Measurements from ENCODE around the gene LIG1. TPM values are rescaled to one million over a fixed set of nuclear protein-coding genes. Genes with fewer than 3 reads are reported as not detected.

Gene LIG1
- total RNA-seq, 1 experiment from 2014 or later = 115 TPM

DNA sequence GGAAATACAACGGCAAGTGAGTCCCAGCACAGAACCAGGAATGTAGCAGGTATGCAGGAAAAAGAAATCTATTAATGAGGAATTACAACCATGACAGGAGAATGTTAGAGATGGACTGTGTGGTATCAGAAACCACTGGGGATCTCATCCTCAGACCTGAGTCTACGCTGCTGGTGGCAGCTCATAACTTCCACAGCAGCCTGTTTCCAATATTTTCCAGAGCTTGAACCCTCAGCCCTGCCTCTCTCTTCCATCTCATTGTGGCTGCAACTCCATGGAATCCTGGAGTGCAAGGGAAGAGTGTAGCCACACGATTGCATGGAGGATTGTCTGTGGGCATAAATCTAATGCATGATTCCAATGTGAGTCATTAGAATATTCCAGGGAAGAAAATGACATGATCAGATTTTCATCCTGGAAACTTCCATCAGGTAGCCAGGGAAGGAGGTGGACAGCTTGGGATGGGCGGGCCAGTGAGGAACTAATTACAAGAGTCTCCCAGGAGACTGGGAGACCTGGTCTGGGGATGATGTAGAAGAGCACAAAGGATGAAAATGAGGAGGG, 74.5 kb downstream of the LIG1 start:
- no peaks in the 10 kb centered on the region for H3K4me1 ChIP-seq (ENCODE audit: insufficient read depth, low read length)
- Mint-ChIP-seq H3K4me1 (peaks cover 4% of the 10 kb centered on the region in 2 experiments; a peak in 1 of 4 replicates), H3K27me3 (ENCODE audit: low read depth) (peaks cover 16% of the 10 kb centered on the region), H3K9me3 (0 out of 5 replicates have a peak, but pooled peaks cover 0 to 2% of the 10 kb centered on the region in 2 experiments), H3K36me3 (ENCODE audit: insufficient read depth in 1 of 3, low read depth in 3 of 3) (no peaks in the 10 kb centered on the region; a peak in 1 of 7 replicates), H3K27ac (no peak overlapping the region), H3K4me3 (no peak overlapping the region)
- H2BK15ac ChIP-seq (ENCODE audit: low read depth, low read length) = no peak overlapping the region
- H3K56ac ChIP-seq (ENCODE audit: insufficient read length, low read depth, low read length) = no peak overlapping the region
- H3T11ph ChIP-seq (ENCODE audit: low read length) = no peak overlapping the region
- no CpG with 5 or more reads among the region's 4 CpGs for WGBS (ENCODE audit: extremely low coverage, insufficient read length, low lambda C conversion rate)
- no peak overlapping the region for H2AFZ ChIP-seq (ENCODE audit: low read length)
- H3K18ac ChIP-seq (ENCODE audit: insufficient read length, low read depth, low read length) = peak overlapping the region; percentile 22
- no peak overlapping the region for H2AK5ac ChIP-seq (ENCODE audit: insufficient read length, low read length)
- no peak overlapping the region for H4K5ac ChIP-seq (ENCODE audit: insufficient read length, low read depth, low read length)
- H3K27ac ChIP-seq (ENCODE audit: insufficient read length, low read depth, low read length) = no peak overlapping the region
- H3K4ac ChIP-seq (ENCODE audit: low read depth, low read length) = no peak overlapping the region
- no peak overlapping the region for H3K14ac ChIP-seq (ENCODE audit: insufficient read depth, low read length)
- H3K23ac ChIP-seq (ENCODE audit: insufficient read length, low read depth, low read length) = no peak overlapping the region
- DNase-seq = no peak
- H2BK120ac ChIP-seq (ENCODE audit: low read depth, low read length, poor library complexity, severe bottlenecking) = no peak overlapping the region
- H3K79me1 ChIP-seq (ENCODE audit: insufficient read depth, low read depth, low read length, poor library complexity, severe bottlenecking) = no peaks in the 10 kb centered on the region
- H3K79me2 ChIP-seq (ENCODE audit: insufficient read depth, low read length) = no peaks in the 10 kb centered on the region
- TF ChIP-seq, protein P1, sequence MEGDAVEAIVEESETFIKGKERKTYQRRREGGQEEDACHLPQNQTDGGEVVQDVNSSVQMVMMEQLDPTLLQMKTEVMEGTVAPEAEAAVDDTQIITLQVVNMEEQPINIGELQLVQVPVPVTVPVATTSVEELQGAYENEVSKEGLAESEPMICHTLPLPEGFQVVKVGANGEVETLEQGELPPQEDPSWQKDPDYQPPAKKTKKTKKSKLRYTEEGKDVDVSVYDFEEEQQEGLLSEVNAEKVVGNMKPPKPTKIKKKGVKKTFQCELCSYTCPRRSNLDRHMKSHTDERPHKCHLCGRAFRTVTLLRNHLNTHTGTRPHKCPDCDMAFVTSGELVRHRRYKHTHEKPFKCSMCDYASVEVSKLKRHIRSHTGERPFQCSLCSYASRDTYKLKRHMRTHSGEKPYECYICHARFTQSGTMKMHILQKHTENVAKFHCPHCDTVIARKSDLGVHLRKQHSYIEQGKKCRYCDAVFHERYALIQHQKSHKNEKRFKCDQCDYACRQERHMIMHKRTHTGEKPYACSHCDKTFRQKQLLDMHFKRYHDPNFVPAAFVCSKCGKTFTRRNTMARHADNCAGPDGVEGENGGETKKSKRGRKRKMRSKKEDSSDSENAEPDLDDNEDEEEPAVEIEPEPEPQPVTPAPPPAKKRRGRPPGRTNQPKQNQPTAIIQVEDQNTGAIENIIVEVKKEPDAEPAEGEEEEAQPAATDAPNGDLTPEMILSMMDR (conservative IDR thresholded peaks at IDR 0.05) = no peak
- no peak overlapping the region for H2BK20ac ChIP-seq (ENCODE audit: low read depth, low read length, poor library complexity, severe bottlenecking)
- no peaks in the 10 kb centered on the region for H3K9me3 ChIP-seq (ENCODE audit: control insufficient read depth, low read depth, low read length)
- no peaks in the 10 kb centered on the region for H3K23me2 ChIP-seq (ENCODE audit: insufficient read length, low read depth, low read length, poor library complexity, severe bottlenecking)
- H4K8ac ChIP-seq (replicated peaks; ENCODE audit: insufficient read length, low read depth, low read length) = no peak overlapping the region
- H4K91ac ChIP-seq (ENCODE audit: insufficient read length, low read depth, low read length) = no peak overlapping the region
- H3K9ac ChIP-seq (ENCODE audit: extremely low read depth, insufficient read length, low read length) = no peak overlapping the region
- no peak overlapping the region for H2BK12ac ChIP-seq (ENCODE audit: insufficient read length, low read depth, low read length)
- H3K27me3 ChIP-seq (ENCODE audit: insufficient read depth, low read length) = no peaks in the 10 kb centered on the region
- H3K4me2 ChIP-seq (ENCODE audit: insufficient read depth, insufficient read length, low read length) = no peak overlapping the region
- H2BK5ac ChIP-seq (ENCODE audit: insufficient read length, low read length) = no peak overlapping the region
- no peaks in the 10 kb centered on the region for H4K20me1 ChIP-seq (ENCODE audit: control insufficient read depth, insufficient read depth, insufficient read length)

All from H9 (cell line).